ENCODE measurements around the gene FYN. TPM values are rescaled to one million over a fixed set of nuclear protein-coding genes. Genes with fewer than 3 reads are reported as not detected.

FYN gene
- total and polyA plus RNA-seq, 2 of the 4 experiments (the other 2 are of a cell fraction): 30.8 to 36.4 TPM

DNA sequence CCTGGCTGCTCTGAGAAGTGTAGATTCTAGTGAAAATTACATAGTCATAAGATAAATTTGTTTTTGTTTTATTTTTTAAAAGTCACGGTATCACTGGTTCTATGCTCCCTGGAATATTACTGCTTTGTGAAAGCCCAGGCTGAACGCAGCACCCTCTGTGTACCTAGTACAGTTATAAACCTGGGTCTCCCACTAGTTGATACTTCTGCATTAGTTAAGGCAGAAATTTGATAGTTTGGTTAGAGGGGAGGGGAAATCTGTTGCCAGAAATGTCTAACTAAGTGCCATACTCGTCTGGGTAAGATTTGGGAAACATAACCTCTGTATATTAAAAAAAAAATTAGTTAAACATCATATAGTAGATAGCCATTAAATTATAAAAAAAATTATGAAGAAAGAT, 156.9 kb downstream of the FYN start:
- Histone ChIP-seq H3K9ac (ENCODE audit: low read depth, low read length) (no peak overlapping the region), H4K91ac (ENCODE audit: insufficient read depth, low read depth, low read length) (no peak overlapping the region), H2BK5ac (ENCODE audit: low read depth, low read length, poor library complexity, severe bottlenecking) (no peak overlapping the region), H2BK120ac (ENCODE audit: low read depth, low read length) (no peak overlapping the region), H3K9me1 (ENCODE audit: insufficient read depth, low read length) (0 out of 2 replicates have a peak, but pooled peaks cover 10% of the 10 kb centered on the region), H3K18ac (ENCODE audit: low read depth, low read length) (no peak overlapping the region), H3K4ac (ENCODE audit: low read depth, low read length) (no peak overlapping the region), H3K4me3 (ENCODE audit: insufficient read depth, low read depth, low read length) (no peak overlapping the region), H3K23ac (ENCODE audit: low read depth, low read length) (no peak overlapping the region), H4K20me1 (ENCODE audit: insufficient read depth, low read length) (no peaks in the 10 kb centered on the region), H2AK9ac (replicated peaks; ENCODE audit: low read depth, low read length, poor library complexity) (no peak overlapping the region), H2BK20ac (ENCODE audit: low read depth, low read length) (no peak overlapping the region), H3K56ac (ENCODE audit: extremely low read depth, insufficient read depth, low read length) (no peak overlapping the region), H2BK15ac (ENCODE audit: low read depth, low read length) (no peak overlapping the region), H3K79me1 (ENCODE audit: low read depth in 1 of 2, low read length in 2 of 2) (peaks cover 11 to 20% of the 10 kb centered on the region in 2 experiments; a peak in 1 of 4 replicates), H3K27ac (ENCODE audit: insufficient read depth, low read length) (no peak overlapping the region), H4K8ac (ENCODE audit: low read depth in 2 of 2, low read length in 2 of 2) (no peak overlapping the region), H2AK5ac (ENCODE audit: low read depth, low read length) (no peak overlapping the region), H3K36me3 (ENCODE audit: control insufficient read depth, insufficient read depth, low read length) (peaks cover 18% of the 10 kb centered on the region), H3K9me3 (ENCODE audit: control insufficient read depth, insufficient read depth, low read length) (no peaks in the 10 kb centered on the region), H3K27me3 (ENCODE audit: control insufficient read depth, insufficient read depth, low read length) (no peaks in the 10 kb centered on the region), H4K5ac (ENCODE audit: low read depth, low read length) (no peak overlapping the region), H2AFZ (replicated peaks; ENCODE audit: low read length, poor library complexity) (no peak overlapping the region), H3K4me2 (ENCODE audit: low read depth, low read length) (no peak overlapping the region), H3K4me1 (ENCODE audit: control insufficient read depth, insufficient read depth, low read length) (peaks cover 8% of the 10 kb centered on the region), H3K14ac (replicated peaks; ENCODE audit: low read depth, low read length) (no peak overlapping the region)
- in situ Hi-C loops (cut with MboI; ENCODE audit: low sequenced_read_pairs) (no loop called here), dilution Hi-C loops (cut with HindIII; ENCODE audit: low sequenced_read_pairs, unreplicated experiment) (no loop called here), intact Hi-C loops (cut with micrococcal nuclease) (no loop called here)
- DNase-seq (no peak), ATAC-seq (ENCODE audit: low read depth) (no peak)
- BruUV-seq (replicated peaks): no TSS peak
- ChIA-PET POLR2A (ENCODE audit: unreplicated experiment) (no interaction called here), CTCF (no interaction called here)
- no CpG with 5 or more reads among the region's 3 CpGs for WGBS, 2 experiments (ENCODE audit: extremely low coverage in 2 of 2, insufficient read length in 1 of 2)
- TF ChIP-seq CEBPB (IDR thresholded peaks at IDR 0.05; ENCODE audit: low read depth, low read length): no peak
- no peak for TF ChIP-seq BHLHE40 (IDR thresholded peaks at IDR 0.05; ENCODE audit: low read depth, low read length)
- no peak for TF ChIP-seq CHD1 (IDR thresholded peaks at IDR 0.05; ENCODE audit: low read depth, low read length)
- TF ChIP-seq, protein P1, sequence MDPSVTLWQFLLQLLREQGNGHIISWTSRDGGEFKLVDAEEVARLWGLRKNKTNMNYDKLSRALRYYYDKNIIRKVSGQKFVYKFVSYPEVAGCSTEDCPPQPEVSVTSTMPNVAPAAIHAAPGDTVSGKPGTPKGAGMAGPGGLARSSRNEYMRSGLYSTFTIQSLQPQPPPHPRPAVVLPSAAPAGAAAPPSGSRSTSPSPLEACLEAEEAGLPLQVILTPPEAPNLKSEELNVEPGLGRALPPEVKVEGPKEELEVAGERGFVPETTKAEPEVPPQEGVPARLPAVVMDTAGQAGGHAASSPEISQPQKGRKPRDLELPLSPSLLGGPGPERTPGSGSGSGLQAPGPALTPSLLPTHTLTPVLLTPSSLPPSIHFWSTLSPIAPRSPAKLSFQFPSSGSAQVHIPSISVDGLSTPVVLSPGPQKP (IDR thresholded peaks at IDR 0.05; ENCODE audit: borderline replicate concordance, low read depth, low read length): no peak
- no peak for TF ChIP-seq RAD21 (IDR thresholded peaks at IDR 0.05; ENCODE audit: low read length)
- no peak for TF ChIP-seq SMC3 (IDR thresholded peaks at IDR 0.05; ENCODE audit: low read depth, low read length)
- TF ChIP-seq POLR2A (IDR thresholded peaks at IDR 0.05; ENCODE audit: low read depth, low read length): no peak
- no peak for TF ChIP-seq MXI1 (IDR thresholded peaks at IDR 0.05; ENCODE audit: borderline replicate concordance, low read depth, low read length)
- TF ChIP-seq NFE2L2 (IDR thresholded peaks at IDR 0.05; ENCODE audit: low read depth, low read length): no peak
- no peak for TF ChIP-seq MAFK (IDR thresholded peaks at IDR 0.05; ENCODE audit: low read depth, low read length)
- TF ChIP-seq, protein P2, sequence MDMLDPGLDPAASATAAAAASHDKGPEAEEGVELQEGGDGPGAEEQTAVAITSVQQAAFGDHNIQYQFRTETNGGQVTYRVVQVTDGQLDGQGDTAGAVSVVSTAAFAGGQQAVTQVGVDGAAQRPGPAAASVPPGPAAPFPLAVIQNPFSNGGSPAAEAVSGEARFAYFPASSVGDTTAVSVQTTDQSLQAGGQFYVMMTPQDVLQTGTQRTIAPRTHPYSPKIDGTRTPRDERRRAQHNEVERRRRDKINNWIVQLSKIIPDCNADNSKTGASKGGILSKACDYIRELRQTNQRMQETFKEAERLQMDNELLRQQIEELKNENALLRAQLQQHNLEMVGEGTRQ (IDR thresholded peaks at IDR 0.05; ENCODE audit: low read depth, low read length): no peak
- no peak for TF ChIP-seq MAZ (IDR thresholded peaks at IDR 0.05; ENCODE audit: borderline replicate concordance, low read depth, low read length)
- no peak for TF ChIP-seq RFX5 (IDR thresholded peaks at IDR 0.05; ENCODE audit: low read depth, low read length)
- TF ChIP-seq, protein P3, sequence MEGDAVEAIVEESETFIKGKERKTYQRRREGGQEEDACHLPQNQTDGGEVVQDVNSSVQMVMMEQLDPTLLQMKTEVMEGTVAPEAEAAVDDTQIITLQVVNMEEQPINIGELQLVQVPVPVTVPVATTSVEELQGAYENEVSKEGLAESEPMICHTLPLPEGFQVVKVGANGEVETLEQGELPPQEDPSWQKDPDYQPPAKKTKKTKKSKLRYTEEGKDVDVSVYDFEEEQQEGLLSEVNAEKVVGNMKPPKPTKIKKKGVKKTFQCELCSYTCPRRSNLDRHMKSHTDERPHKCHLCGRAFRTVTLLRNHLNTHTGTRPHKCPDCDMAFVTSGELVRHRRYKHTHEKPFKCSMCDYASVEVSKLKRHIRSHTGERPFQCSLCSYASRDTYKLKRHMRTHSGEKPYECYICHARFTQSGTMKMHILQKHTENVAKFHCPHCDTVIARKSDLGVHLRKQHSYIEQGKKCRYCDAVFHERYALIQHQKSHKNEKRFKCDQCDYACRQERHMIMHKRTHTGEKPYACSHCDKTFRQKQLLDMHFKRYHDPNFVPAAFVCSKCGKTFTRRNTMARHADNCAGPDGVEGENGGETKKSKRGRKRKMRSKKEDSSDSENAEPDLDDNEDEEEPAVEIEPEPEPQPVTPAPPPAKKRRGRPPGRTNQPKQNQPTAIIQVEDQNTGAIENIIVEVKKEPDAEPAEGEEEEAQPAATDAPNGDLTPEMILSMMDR (conservative IDR thresholded peaks at IDR 0.05; ENCODE audit: low read depth, low read length): no peak
- TF ChIP-seq FOS (IDR thresholded peaks at IDR 0.05; ENCODE audit: low read depth, low read length): no peak
- TF ChIP-seq RCOR1 (IDR thresholded peaks at IDR 0.05; ENCODE audit: insufficient replicate concordance, low read length): no peak

Data from IMR-90 (cell line).